Vagina (tissue), 2 donors: ENCODE measurements around the gene C1QTNF8. TPM values are rescaled to one million over a fixed set of nuclear protein-coding genes. Genes with fewer than 3 reads are reported as not detected.
"Not testable (repeated sequence)": the region's sequence is repeated elsewhere in the genome, so short reads cannot be mapped to it uniquely, and the experiment has no call there.

Experiments
- DNase-seq, 2 donors: peaks; one replicate each; pipeline ENCODE4 v3.0.0-alpha.2; 2017; ENCODE audit errors: extremely low spot score in 2 of 2
- H3K27ac ChIP-seq: fragments of 200-600 bp; sonication (generic); one replicate; pipeline ENCODE4 v1.5.1; 2019
- H3K27me3 ChIP-seq: fragments of 200-600 bp; sonication (generic); one replicate; pipeline ENCODE4 v1.5.1; 2019
- H3K36me3 ChIP-seq, 2 donors: fragments of 200-600 bp; sonication (generic); one replicate each; pipeline ENCODE4 v1.5.1; 2017 to 2019
- H3K4me1 ChIP-seq: fragments of 200-600 bp; sonication (generic); one replicate; pipeline ENCODE4 v1.5.1; 2019
- H3K4me3 ChIP-seq, 2 donors: fragments of 200-600 bp; sonication (generic); 1 replicate in 1 of 2; 2 replicates in 1 of 2; pipeline ENCODE4 v1.5.1; 2016 to 2019
- H3K9me3 ChIP-seq: fragments of 200-600 bp; sonication (generic); one replicate; pipeline ENCODE4 v1.5.1; 2019
- POLR2A ChIP-seq, 2 donors: fragments of 450-650 bp; IDR thresholded peaks; one replicate each; pipeline ENCODE4 v1.6.1; 2017; ENCODE audit warnings: antibody characterized with exemption in 2 of 2, mild to moderate bottlenecking in 2 of 2, moderate library complexity in 2 of 2
- POLR2AphosphoS5 ChIP-seq, 2 donors: sonication (generic); formaldehyde crosslinking; IDR thresholded peaks; one replicate each; pipeline ENCODE4 v1.9.0; 2017; ENCODE audit warnings: antibody characterized with exemption in 2 of 2, mild to moderate bottlenecking in 2 of 2, low read depth in 1 of 2; ENCODE audit not compliant: insufficient read depth in 1 of 2
- intact Hi-C: fragments of 100-400 bp; cut with DNase I; formaldehyde crosslinking; loops from one replicate; pipeline ENCODE4 v1.15.1; 2023
- total RNA-seq: library from RNA; depleted of rRNA; stranded (reverse); fragments of >200 nt; gene quantifications from one replicate; pipeline ENCODE4 v1.2.3, GENCODE V29; 2016
- TF ChIP-seq, protein P1 (sequence below), 3 experiments: fragments of 450-650 bp in 2 of 3; fragments of 200-600 bp in 1 of 3; sonication (generic) in 1 of 3; IDR thresholded peaks; one replicate each; pipeline ENCODE4 v1.5.1; 2017 to 2019; ENCODE audit warnings: antibody characterized with exemption in 3 of 3, mild to moderate bottlenecking in 2 of 3, moderate library complexity in 2 of 3

Gene C1QTNF8
- total RNA-seq, 1 donor from 2014 or later, result not detected

DNA sequence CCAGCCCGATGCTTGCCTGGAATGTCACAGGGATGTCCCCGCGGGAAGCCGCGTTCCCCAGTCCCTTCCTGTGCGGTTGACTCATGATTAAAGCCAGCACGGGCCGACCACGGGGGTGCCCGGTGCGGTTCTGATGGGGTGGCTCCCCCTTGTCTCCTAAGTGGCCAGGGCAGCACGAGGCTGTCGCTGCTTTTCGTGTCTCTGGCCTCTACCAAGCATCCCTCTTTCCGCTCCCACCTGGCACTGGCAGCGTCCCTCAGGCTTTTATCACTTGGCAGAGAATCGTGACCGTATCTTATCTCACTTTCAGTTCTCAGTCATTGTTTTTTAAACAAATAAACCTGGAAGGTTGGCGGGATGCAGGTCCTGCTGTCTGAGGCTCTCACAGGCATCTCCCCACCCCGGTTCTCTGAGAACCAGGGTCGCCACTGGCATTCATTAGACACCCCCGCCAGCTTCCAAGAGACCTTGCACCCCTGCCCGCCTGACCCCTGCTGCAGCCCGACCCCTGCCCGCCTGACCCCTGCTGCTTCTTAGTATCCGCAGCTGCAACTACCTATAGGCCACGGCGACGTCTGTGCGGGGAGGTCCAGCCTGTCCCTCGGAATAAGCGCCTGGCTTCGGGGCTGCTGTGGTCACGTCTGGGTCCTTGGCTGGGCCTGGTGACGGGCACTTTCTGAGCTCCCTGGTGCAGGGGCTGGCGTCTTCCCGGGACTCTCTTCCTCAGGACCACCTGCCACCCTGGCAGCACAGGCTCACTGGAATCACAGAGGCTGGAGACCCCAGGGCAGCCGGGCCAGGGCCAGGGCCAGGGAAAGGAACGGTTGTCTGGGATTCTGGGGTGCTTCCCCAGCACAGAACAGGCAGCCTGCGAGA, 7.5 kb downstream of the C1QTNF8 start:
- TF ChIP-seq POLR2AphosphoS5 (IDR thresholded peaks at IDR 0.05; ENCODE audit: insufficient read depth in 1 of 2, low read depth in 1 of 2) (no peak), POLR2A (IDR thresholded peaks at IDR 0.05) (no peak)
- TF ChIP-seq, protein P1, sequence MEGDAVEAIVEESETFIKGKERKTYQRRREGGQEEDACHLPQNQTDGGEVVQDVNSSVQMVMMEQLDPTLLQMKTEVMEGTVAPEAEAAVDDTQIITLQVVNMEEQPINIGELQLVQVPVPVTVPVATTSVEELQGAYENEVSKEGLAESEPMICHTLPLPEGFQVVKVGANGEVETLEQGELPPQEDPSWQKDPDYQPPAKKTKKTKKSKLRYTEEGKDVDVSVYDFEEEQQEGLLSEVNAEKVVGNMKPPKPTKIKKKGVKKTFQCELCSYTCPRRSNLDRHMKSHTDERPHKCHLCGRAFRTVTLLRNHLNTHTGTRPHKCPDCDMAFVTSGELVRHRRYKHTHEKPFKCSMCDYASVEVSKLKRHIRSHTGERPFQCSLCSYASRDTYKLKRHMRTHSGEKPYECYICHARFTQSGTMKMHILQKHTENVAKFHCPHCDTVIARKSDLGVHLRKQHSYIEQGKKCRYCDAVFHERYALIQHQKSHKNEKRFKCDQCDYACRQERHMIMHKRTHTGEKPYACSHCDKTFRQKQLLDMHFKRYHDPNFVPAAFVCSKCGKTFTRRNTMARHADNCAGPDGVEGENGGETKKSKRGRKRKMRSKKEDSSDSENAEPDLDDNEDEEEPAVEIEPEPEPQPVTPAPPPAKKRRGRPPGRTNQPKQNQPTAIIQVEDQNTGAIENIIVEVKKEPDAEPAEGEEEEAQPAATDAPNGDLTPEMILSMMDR (IDR thresholded peaks at IDR 0.05), result no peak

DNA sequence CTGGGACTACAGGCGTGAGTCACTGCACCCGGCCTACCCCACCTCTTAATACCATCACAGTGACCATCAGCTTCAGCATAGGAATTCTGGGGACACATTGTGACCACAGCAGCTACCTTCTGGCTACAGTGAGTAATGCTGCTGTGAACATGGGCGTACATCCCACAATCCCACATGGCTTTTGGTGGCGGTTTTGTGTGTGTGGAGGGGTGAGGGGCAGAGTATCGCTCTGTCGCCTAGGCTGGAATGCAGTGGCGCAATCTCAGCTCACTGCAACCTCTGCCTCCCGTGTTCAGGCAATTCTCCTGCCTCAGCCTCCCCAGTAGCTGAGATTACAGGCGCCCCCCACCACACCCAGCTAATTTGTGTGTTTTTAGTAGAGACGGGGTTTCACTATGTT, 9.6 kb downstream of the C1QTNF8 start:
- peaks cover 43% of the 10 kb centered on the region for H3K4me1 ChIP-seq
- DNase-seq, H3K27me3 ChIP-seq, H3K4me3 ChIP-seq, H3K36me3 ChIP-seq, intact Hi-C loops, H3K27ac ChIP-seq: not testable (repeated sequence)
- H3K9me3 ChIP-seq, result peaks cover 11% of the 10 kb centered on the region

More for the DNA sequence above, 7.5 kb downstream of the C1QTNF8 start:
- DNase-seq, result no peak
- intact Hi-C loops, result no loop called here
- no peaks in the 10 kb centered on the region for H3K27me3 ChIP-seq
- no peak overlapping the region for H3K27ac ChIP-seq
- no peak overlapping the region for H3K4me3 ChIP-seq
- H3K4me1 ChIP-seq, result peaks cover 29% of the 10 kb centered on the region
- H3K36me3 ChIP-seq, result no peaks in the 10 kb centered on the region
- peaks cover 11% of the 10 kb centered on the region for H3K9me3 ChIP-seq

DNA sequence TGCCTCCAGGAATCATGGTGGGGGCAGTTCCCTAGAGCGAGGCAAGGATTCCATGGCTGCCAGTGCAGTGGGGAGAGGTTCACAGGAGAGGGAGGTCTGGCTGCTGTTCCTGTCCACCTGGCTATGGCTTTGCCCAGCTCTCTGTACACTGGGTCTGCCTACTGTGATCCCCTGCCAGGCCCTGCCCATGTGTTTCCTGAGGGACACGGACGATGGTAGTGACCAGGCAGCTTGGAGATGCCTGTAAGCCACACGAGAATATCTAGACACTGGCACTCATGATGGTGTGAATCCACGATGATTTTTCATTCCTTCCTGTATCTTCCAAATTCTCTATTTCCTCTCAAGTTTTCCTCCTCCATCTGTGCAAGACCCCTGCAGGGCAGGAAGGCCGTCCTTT, 11.1 kb downstream of the C1QTNF8 start:
- intact Hi-C loops, result no loop called here
- no peaks in the 10 kb centered on the region for H3K36me3 ChIP-seq
- H3K4me1 ChIP-seq, result peaks cover 30% of the 10 kb centered on the region
- no peak overlapping the region for H3K27ac ChIP-seq
- no peak overlapping the region for H3K4me3 ChIP-seq
- H3K9me3 ChIP-seq, result peaks cover 11% of the 10 kb centered on the region
- no peak for DNase-seq
- TF ChIP-seq POLR2A (IDR thresholded peaks at IDR 0.05) (no peak), POLR2AphosphoS5 (IDR thresholded peaks at IDR 0.05; ENCODE audit: insufficient read depth in 1 of 2, low read depth in 1 of 2) (no peak)
- TF ChIP-seq, protein P1 (IDR thresholded peaks at IDR 0.05), result no peak
- no peaks in the 10 kb centered on the region for H3K27me3 ChIP-seq

DNA sequence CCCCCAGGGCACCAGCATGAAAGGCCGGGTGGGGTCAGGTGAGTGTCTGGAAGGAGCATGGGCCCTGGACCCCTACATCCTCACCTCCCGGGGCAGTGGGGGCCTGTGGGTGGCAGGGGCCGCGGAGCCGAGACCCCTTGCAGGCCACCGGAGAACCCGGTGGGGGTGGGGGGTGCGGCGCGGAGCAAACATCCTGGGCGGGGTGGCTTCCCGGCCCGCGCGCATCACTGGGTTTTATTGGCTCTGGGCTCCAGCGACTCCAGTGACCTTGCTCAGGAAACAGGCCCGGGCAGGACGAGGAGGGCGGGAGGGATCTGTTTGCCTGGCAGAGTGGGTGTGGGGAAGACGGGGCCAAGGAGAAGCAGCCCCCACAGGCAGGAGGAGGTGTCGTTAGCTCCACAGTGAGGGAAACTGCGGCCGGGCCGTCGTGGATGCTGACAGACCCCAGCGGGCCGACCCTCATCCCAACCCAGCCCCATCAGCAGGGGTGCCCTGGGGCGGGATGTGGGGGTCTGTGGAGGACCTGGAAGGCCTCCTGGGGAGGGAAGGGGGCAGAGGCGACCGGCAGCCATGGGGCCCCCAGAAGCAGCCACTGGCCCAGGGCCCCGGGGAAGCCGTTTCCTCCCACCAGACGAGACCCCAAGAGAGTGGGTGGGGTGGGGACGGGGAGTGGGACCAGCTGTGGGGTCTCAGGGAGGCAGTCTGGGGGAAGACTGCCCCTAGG, 12.9 kb downstream of the C1QTNF8 start:
- intact Hi-C loops, result no loop called here
- no peak overlapping the region for H3K4me3 ChIP-seq
- H3K27me3 ChIP-seq, result no peaks in the 10 kb centered on the region
- no peaks in the 10 kb centered on the region for H3K36me3 ChIP-seq
- H3K9me3 ChIP-seq, result peaks cover 11% of the 10 kb centered on the region
- TF ChIP-seq, protein P1 (IDR thresholded peaks at IDR 0.05), result no peak
- peak in 1 of 2 donors; percentile 0 for TF ChIP-seq POLR2AphosphoS5 (IDR thresholded peaks at IDR 0.05; ENCODE audit: insufficient read depth in 1 of 2, low read depth in 1 of 2)
- no peak for TF ChIP-seq POLR2A (IDR thresholded peaks at IDR 0.05)
- peak overlapping the region; percentile 56 for H3K27ac ChIP-seq
- H3K4me1 ChIP-seq, result peaks cover 27% of the 10 kb centered on the region
- no peak for DNase-seq

DNA sequence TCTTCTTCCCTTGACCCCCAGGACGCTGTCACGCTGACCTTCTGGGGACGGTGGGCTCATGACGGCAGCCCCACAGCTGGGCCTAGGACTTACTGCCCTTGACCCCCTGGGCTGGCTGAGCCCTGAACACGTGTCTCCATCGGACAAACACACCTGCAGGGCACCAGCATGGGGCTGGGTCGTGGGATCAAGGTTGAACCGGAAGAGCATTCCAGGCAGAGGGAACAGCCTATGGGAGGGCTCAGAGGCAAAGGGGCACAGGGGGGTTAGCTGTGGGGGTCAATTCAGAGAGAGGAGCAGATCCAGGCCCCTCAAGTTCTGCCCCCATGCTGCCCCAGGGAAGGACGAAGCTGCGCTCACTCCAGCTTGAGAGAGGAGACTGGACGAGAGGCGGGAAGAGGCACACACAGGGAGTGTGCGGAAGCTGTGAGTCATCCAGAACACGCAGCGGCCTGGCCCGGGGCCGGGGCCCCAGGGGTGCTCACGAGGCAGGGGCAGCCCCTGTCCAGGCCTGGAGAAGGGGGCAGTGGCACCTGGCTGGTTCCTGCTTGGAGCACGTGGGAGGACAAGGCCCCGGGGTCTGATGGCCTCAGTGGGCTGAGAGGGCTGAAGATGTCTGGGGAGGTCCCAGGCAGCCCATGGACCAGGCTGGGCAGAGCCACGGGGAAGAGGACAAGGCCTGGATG, 13.6 kb downstream of the C1QTNF8 start:
- Histone ChIP-seq H3K36me3 (no peaks in the 10 kb centered on the region), H3K9me3 (peaks cover 11% of the 10 kb centered on the region), H3K27me3 (no peaks in the 10 kb centered on the region), H3K27ac (peak overlapping the region; percentile 56), H3K4me3 (no peak overlapping the region), H3K4me1 (peaks cover 31% of the 10 kb centered on the region)
- DNase-seq, result no peak
- TF ChIP-seq POLR2AphosphoS5 (IDR thresholded peaks at IDR 0.05; ENCODE audit: insufficient read depth in 1 of 2, low read depth in 1 of 2), result peak; percentile 17 to 63
- TF ChIP-seq, protein P1 (IDR thresholded peaks at IDR 0.05), result no peak
- intact Hi-C loops, result no loop called here
